Activated T-helper 1 cell treated with anti-CD3 and anti-CD28 coated beads, Interleukin-2, amount 50 U/mL, for 16 hours (primary cell): ENCODE data around the gene SNX19.

Source experiments
- DNase-seq, 2 donors: peaks; one replicate each; pipeline ENCODE4 v3.0.0-alpha.2; 2020; ENCODE audit warnings: low read depth in 1 of 2, low spot score in 1 of 2

Gene SNX19

DNA sequence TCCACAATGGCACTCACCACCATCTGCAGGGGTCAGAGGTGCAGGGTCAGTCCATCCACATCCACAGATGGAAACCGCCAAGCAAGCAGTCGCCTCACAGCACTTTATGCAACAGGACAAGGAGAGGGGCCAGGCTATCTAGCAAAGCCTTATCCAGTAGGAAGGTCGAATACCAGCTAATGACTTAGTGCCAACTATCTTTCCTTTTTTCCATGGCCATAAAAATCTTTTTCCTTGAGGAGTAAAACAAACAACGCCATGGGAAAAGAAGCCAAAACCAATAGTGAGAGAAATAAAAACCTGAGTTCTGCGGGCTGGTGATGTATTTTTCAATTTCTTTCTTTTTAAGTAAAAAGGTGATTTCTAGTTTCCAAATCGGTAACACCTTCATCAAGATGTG, 8.2 kb downstream of the SNX19 start:
- DNase-seq, result no peak

DNA sequence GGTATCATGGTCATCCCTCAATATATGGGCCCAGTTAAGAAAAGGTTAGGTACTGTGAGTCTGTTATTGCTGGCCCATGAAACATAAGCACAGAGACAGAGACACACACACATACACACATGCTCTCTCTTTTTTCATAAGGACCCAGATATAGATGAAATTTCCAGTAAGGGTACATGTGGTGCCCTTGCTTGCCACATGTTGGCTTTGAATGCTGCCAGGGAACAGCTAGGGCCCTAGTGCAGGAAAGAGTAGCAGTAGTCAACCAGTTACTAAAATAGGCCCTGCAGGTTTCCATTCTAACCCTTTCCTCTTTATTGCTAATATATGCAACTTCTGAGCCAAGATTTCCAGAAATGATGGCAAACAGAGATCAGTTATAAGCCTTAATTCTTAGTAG, 9.1 kb downstream of the SNX19 start:
- no peak for DNase-seq

DNA sequence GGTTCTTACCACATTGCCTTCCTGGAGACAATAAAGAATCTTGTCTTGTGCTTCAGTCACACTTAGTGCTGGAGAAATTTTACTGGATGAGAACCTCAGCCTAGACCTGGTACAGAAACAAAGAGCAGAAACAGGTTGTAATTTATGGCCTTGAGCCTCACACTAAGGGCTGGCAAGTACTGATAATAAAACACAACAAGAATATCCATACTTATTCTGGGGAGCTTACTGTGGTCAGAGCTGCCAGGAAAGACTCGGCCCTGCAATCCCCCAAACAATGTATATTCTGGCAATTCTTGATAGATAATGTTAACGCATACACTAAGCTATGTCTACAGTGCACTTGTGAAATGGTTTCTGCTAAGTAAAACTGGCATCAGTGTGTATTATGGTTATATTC, 9.7 kb downstream of the SNX19 start:
- no peak for DNase-seq

DNA sequence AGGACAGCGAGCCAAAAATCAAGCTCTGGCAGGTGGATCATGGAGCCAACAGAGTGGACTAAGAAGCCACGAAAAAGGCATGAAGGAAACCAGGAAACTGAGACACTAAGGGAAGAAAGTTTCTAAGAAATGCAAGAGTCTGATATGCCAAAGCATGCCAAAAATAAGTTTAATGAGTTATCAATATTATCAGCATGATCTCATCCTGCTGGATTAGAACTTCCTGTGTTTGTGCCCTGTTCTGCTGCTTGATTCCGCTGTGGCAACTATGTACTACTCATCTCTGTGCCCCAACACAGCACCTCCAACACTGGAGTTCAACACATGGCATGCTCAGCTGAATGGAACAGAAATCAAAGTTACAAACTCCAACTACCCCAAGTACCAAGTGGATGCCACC, 10.8 kb downstream of the SNX19 start:
- DNase-seq, result no peak

DNA sequence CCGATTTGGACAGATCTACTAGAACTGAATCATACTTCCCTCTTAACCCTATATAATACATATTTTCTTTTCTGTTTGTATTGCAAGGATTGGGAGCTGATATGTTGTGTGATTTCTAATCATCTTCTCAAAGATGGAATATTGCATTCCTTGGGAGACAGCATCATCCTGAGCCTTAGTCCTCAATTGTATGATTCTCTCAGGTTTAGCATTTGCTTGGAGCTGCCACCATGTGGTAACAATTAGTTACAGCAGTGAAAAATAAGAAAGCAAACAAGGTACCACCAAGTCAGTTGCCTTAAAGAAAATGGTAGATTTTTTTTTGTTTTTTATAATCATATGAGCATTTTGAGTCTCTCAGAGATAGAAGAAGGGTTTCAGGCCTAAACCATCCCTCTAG, 11.9 kb downstream of the SNX19 start:
- no peak for DNase-seq

DNA sequence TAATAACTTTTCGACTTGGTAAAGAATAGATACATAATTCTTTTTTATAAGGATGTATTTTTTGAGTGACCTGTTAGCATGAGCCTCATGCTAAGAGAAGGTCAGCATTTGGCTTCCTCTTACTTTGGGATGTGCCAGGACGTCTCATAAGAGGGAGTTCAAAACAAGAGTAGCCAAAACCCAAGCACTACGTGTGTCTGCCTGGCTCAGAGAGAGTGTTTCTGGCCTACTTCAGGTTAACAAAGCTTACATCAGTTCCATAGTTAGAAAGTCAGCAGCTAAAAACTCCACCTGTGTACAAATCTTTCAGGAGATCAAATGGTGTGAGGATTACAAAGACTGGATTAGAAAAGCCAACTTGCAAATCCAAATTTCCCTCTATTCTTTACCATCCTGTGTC, 13.9 kb downstream of the SNX19 start:
- DNase-seq, result no peak

DNA sequence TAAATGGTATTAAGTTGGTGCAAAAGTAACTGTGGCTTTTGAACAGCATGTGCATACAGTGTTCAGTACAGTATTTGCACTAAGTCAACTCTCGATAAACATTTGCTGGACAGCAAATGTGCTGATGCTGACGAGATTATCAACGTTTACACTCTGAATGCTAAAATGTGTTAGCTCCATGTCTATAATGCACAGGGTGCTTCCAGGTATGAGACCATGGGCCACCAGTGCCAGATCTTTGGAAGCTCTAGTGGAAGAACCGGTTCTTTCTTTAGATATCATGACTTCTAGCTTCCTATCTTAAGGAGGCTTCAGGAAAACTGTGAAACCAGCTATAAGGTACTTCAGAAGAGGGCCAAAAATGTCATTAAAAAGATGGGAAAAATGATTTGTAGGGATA, 17.2 kb downstream of the SNX19 start:
- no peak for DNase-seq

DNA sequence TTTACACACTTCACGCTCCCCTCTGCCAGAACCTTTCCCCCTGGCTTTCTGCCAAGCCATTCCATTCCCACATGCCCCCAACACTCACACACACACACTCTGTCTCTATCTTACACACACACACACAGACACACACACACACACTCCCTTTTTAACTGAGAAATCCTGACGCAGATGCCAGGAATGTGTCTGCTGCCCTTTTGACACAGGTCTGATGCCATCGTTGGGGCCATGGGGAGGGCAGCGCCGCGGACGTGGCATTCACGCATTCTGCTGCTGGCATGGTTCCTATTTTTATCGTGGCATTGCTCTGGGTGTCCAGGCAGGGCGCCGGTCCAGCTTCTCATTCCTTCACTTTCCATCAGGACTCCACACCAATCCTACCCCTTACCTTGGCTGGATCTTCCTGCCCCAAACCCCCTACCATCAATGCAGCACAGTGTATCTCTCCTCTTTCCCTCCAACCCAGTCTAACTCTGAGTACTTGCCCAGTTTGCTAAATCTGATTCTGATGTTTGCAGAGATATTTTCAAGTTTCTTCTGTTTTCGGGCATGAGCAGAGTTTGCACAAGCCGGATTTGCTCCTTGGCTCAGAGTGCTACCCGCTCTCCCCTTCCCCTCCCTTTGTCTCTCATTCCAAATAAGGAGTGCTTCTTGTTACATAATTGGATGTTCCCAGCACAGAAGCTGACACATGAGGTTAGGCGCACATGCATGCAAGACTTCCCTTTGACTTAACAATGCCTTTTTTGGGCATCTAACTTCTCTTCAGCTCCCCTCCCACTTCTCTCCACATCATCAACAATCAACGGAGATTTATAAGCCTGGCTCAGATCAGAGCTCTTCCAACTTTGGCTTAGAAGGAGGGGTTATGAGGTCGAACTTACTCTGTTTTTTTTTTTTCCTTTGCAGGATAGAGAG, 18.8 kb downstream of the SNX19 start:
- no peak for DNase-seq

DNA sequence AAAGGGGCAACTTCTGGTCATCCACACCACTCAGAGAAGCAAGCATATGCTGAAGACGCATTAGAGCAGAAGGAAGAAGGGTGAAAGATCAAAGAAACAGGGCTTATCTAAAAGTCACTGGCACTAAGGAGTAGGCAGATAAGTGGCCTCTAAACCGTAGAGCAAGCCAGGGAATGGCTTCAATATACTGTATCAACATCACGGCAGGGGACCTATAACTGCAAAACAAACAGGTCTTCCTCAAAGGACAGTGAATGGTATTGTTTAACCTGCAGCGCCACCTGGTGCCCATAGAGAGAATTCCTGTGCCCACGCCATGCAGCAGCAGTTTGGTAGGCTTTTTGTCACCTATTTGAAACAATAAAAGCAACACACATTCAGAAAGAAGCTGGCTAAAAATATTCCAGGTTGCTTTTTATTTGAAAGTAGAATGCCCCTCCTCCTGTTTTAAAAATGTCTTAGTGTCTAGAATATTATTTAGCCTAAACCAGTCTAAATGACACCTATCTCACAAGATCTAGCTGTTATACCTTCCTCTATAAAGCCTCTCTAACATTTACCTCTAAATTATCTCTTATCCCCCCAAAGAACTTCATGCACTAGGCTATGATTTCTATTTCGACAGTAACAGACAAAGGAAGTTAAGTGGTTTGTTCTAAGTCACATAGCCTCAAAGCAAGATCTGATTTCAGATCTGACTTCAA, 21.8 kb downstream of the SNX19 start:
- DNase-seq, result peak in 1 of 2 donors; percentile 31

DNA sequence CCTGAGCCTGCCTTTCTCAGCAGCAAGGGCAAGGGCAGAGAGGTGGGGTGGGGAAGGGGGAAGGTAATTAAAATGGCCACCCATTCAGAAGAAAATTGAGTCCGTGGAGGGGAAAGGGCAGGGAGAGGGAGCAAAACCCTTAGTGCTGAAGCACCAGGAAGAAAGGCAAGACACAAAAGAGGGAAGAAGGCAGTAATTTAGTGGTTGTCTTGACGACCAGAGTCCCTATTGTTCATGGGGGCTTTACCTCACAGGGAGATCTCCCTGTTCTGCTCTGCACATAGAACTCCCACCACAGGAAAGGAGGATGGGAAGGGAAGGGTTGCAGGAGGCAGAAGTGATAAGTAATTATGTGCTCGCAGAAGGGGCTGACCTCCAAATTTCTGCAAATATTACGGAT, 23.4 kb downstream of the SNX19 start:
- DNase-seq, result no peak

DNA sequence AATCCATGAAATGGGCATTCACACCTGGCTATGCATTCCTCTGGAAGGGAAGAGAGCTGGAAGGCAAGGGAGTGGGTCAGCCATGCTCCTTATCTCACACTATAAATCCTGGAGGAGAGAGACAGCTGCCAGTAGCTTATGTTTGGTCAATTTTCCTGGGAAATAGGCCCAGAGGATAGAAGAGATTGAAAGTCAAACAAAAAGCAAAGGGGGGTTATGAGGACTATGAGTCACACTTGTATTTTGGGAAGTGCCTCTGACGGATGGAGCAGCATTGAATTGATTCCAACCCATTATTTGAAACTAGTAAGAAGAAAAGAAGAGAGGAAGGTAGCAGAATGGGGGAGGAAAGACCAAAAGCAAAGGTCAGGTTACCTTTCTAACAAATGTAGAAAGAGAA, 25.0 kb downstream of the SNX19 start:
- DNase-seq, result no peak

DNA sequence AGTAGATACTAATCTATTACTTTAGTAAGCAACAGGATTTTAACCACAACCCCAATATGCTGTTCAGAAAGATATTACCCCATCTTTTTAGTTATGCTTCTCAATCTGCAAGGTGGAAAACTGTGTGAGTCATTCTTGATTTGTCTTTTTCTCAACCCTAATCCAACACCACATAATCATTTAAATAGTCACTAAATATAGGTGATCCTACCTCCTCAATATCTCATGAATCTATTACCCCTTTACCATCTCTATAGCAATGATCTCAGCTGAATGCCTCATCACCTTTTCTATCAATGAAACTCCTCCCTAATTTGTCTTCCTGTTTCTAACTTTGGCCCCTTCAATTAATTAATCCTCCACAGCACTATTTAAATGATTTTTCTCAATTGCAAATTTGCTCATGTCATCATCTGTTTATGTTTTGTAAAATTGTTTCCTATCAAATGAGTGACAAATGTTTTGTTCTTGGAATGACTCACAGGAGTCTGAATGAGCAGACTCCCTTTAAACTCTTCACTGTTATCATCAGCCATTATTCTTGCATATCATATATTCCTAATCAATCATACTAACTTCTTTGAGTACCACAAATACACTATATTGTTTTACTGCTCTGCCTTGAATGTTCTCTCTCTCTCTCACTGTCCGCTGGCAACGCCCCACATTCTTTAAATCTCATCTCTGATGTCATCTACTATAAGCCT, 26.1 kb downstream of the SNX19 start:
- DNase-seq, result no peak

DNA sequence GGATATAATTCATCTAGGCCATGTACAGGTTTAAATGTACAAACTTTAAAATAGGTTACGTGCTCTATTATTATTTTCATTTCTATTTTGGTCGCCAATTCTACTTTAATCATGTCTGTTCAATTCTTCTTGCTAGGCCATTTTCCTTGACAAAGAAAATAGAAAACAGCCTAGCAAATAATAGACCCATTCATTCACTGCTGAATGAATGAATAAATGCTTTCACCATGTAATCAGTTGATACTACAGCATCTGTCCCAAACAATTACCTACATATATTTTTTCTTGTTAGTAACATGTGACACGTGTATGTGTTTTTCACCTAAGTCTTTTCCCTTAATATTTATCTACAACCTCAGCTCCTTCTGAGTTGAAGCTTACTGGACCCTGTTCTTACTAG, 27.5 kb downstream of the SNX19 start:
- no peak for DNase-seq

DNA sequence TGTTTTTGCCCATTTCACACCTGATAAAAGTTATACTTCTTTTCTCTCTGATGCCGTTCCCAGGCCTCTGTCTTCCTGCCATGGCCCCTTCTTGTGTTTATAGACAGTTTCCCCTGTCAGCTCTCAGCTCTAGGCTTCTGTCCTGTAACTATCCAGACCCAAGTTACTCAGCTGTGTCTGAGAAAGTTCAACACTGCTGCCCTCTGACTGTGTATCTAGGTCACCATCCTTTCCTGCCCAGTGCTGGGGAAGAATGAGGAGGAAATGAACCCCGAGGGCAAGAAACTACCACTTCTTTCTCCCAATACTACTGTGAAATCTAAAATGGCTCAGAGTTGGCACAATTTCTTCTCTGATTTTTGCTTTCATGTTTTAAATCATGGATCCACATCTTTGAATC, 29.6 kb downstream of the SNX19 start:
- DNase-seq, result no peak

DNA sequence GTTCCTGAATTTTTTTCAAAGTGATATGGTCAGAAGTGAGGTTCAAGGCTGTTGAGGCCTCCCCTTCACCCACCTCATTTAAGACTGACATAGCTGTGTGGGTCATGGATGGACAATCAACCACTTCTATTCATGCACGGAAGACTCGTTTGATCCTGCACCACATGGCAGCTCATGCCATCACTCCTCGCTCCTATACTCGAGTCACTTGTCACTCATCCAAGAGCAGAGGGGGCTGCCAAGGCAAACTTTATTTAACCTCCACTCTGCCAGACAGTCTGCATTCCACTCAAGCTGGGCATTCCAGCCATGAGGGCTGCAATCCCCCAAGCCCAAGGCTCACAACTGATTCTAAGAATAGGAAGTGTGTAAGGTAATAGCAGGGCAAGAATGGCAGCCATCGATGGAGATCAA, 34.1 kb downstream of the SNX19 start:
- DNase-seq, result no peak

DNA sequence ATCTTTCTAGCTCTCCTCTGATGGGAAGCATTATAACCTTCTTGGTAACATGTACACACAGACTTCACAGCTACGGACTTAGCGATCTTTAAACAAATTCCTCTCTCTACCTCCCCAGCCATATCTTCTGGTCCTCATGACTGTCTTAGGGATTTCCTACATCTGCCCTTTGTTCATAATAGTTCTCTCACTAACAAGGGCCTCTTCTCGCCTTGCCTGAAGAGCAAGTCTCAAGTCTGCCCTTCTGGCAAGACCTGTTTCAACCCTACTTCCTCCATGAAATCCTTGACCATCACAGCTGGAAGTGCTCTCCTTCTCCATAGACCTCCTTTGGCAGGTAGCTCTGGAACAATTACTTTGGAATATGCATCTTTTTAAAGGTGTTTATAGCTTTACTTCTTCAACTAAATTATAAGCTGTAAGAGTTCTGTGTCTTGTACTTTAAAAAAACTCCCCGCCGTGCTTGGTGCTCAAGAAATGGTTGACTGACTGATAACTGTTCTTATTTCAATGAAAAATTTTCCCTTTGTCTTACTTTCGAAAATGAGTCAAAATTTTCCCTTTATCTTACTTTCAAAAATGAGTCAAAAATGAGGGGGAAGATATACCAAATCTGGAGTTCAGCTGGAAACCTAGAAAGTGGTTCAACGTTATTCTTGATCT, 34.7 kb downstream of the SNX19 start:
- DNase-seq, result no peak

DNA sequence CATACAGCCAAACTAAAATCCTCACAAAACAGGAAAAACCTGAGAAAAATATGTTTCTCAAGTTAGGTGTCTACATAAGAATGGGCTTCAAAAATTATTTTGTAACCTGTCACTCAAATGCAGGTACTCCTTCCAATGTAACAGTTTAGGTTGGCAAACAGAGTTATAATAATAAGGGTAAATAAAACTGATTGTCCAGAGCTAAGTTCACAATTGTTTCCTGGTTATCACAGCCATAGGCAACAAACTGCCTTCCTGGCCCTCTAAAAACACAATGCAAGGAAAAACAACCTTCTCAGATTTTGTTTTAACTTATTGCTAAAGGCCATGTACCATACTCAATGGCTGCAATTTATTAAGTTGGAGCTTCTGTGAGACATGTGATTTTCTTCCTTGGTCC, 36.4 kb downstream of the SNX19 start:
- no peak for DNase-seq

DNA sequence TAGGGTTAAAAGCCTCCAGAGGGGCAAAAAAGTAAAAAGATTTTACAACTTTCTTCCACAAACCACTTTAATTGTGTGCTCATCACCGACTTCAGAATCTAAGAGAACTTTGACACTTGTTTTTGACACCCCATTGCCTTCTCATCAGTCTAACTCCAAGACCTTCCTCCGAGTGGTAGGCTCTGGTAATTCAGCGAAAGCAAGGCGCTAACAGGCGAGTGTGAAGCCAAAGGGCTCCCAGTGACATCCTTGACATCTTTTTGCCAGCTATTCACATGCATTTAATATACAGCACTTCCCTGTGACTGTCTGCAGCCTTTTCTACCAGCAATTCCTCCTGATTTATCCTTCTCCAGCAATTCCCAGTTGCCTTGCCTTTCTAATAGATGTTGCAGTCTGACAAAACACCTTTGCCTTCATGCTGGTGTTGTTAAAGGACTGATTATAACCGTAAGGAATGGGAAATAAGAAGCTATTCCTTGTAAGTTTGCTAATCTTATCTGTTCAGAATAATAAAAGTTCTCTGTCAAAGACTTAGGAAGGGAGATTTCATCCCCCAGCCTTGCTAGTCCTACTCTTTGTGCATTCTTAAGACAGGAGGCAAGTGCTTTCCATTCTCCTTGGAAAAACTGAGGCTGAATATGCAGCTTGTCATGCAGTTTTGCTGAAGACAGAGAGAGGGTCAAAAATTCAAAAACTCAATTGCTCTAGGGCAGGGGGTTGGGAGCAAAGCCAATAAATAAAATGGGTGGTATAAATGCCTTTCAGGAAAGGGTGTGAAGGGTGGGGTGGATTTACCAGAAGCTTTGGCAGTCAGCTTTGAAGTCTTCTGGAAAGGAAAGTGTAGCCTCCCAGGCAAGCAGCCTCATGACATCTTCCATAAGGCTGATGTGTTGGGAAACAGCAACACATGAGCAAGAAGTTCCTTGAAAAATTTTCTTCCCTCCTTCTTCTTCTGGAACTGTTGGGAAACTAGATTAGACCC, 39.1 kb downstream of the SNX19 start:
- DNase-seq, result no peak

DNA sequence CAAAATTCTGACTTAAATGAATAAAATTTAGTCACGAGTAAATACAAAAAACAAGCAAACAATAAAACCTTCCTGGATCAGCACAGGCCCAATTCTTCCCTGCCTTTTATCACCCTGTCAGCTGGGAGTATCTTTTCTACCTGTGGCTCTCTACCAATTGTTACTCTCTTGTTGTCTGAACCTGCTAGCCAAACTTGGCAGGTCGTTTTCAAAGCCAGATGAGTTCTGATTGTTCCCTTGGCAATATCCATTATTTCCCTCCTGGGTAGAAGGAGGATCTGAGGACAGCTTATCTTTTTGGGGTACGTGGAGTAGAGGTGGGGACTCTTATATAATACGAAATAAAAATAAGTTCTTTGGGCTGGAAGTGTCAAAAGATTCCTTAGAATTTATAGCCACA, 40.2 kb downstream of the SNX19 start:
- DNase-seq, result no peak

DNA sequence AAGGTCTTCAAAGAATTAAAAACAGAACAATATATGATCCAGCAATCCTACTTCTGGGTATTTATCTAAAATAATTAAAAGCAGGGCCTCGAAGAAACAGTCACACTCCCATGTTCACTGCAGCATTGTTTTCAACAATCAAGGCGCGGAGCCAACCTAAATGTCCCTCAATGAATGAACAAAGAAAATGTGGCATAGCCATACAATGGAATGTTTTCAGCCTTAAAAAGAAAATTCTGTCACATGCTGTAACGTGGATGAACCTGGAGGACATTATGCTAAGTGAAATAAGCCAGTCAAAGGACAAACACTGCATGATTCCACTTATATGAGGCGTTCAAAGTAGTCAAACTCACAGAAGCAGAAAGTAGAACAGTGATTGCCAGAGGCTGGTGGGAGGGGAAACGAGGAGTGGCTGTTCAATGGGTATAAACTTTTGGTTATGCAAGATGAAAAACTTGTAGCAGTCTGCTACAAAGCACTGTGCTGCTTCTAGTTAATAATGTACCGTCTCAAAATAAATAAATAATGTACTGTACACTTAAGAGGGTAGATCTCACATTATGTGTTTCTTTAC, 41.2 kb downstream of the SNX19 start:
- no peak for DNase-seq
